CD8-positive, alpha-beta memory T cell (primary cell): ENCODE results near the gene KCND1. TPM values are rescaled to one million over a fixed set of nuclear protein-coding genes. Genes with fewer than 3 reads are reported as not detected.

ENCODE experiments used
- CTCF ChIA-PET: fragments of 350-600 bp; sonication (Branson Sonifier 250); formaldehyde crosslinking; loops from one replicate; lab custom pipeline; 2021; ENCODE audit warnings: antibody characterized with exemption; lab: Charles Lee
- POLR2A ChIA-PET: fragments of 350-600 bp; sonication (Branson Sonifier 250); formaldehyde crosslinking; loops from one replicate; lab custom pipeline; 2021; ENCODE audit warnings: antibody characterized with exemption; lab: Charles Lee
- DNase-seq, 5 donors: peaks; one replicate each; pipeline versions ENCODE4 v3.0.0 to v3.0.0-alpha.2; 2020 to 2022; ENCODE audit warnings: mixed read lengths in 1 of 5
- H3K27ac ChIP-seq: one replicate; pipeline ENCODE4 v1.7.0; 2013; ENCODE audit warnings: low read depth, mild to moderate bottlenecking, low read length, moderate library complexity
- H3K27me3 ChIP-seq: 2 replicates; pipeline ENCODE4 v1.7.0; 2013; ENCODE audit warnings: low read length, mild to moderate bottlenecking; ENCODE audit not compliant: insufficient read depth, poor library complexity, severe bottlenecking
- H3K36me3 ChIP-seq: 2 replicates; pipeline ENCODE4 v1.7.0; 2013; ENCODE audit warnings: mild to moderate bottlenecking, low read length, moderate library complexity; ENCODE audit not compliant: insufficient read depth
- H3K4me1 ChIP-seq: 2 replicates; pipeline ENCODE4 v1.7.0; 2013; ENCODE audit warnings: mild to moderate bottlenecking, low read length, moderate library complexity; ENCODE audit not compliant: insufficient read depth
- H3K4me3 ChIP-seq: 2 replicates; pipeline ENCODE4 v1.7.0; 2013; ENCODE audit warnings: mild to moderate bottlenecking, low read length
- H3K9me3 ChIP-seq: 2 replicates; pipeline ENCODE4 v1.7.0; 2013; ENCODE audit warnings: mild to moderate bottlenecking, low read length
- H3K27ac Mint-ChIP-seq, 8 donors: one replicate each; pipeline ENCODE4 v1.8.0; 2020 to 2021; ENCODE audit warnings: mixed read lengths in 8 of 8, mild to moderate bottlenecking in 6 of 8, inconsistent platforms in 3 of 8, moderate library complexity in 3 of 8
- H3K27me3 Mint-ChIP-seq, 2 donors: one replicate each; pipeline ENCODE4 v1.8.0; 2020 to 2021; ENCODE audit warnings: mixed read lengths in 2 of 2, mild to moderate bottlenecking in 1 of 2, moderate library complexity in 1 of 2
- H3K36me3 Mint-ChIP-seq, 3 donors: one replicate each; pipeline ENCODE4 v1.8.0; 2020 to 2021; ENCODE audit warnings: mixed read lengths in 3 of 3, inconsistent platforms in 1 of 3, mild to moderate bottlenecking in 1 of 3
- H3K4me1 Mint-ChIP-seq, 3 donors: one replicate each; pipeline ENCODE4 v1.8.0; 2020 to 2021; ENCODE audit warnings: mixed read lengths in 3 of 3, inconsistent platforms in 1 of 3, mild to moderate bottlenecking in 1 of 3
- H3K4me3 Mint-ChIP-seq, 7 donors: one replicate each; pipeline ENCODE4 v1.8.0; 2020 to 2021; ENCODE audit warnings: mixed read lengths in 7 of 7, mild to moderate bottlenecking in 6 of 7, moderate library complexity in 4 of 7, inconsistent platforms in 2 of 7
- H3K9me3 Mint-ChIP-seq, 5 donors: one replicate each; pipeline ENCODE4 v1.8.0; 2020 to 2022; ENCODE audit warnings: mixed read lengths in 5 of 5, mild to moderate bottlenecking in 3 of 5, moderate library complexity in 2 of 5, inconsistent platforms in 1 of 5
- polyA plus RNA-seq: library from polyadenylated mRNA; unstranded; fragments of 300-500 nt; fragmentation: Illumina TruSeq; gene quantifications from one replicate; pipeline ENCODE4 v1.2.3, GENCODE V29; 2021
- total RNA-seq, 2 experiments: library from RNA; stranded (reverse); gene quantifications; one replicate each; pipeline ENCODE4 v1.2.3, GENCODE V29; 2021

Gene KCND1
- total and polyA plus RNA-seq, 3 experiments from 2014 or later: 0.06 to 1.1 (median 0.72) TPM

DNA sequence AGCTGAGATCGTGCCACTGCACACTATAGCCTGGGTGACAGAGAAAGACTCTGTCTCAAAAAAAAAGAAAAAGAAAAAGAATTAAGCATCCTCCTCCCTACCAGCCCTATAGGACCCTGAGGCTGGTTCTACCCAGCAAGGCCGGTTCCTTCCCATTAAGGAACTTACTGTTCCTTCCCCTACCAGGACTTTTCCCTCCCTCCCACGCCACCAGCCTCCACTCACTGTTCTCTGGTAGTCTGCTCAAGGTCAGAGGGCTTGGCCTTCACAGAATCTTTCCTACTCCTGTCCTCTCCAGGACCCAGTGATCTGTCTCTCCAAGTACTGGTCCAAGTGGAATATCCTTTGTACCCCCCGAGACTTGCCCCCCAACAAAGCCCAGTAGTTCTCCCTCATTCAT is 29.0 kb upstream of the KCND1 start:
- peaks cover 0 to 14% of the 10 kb centered on the region in 2 donors for H3K27me3 Mint-ChIP-seq
- H3K4me3 Mint-ChIP-seq: peak overlapping the region; percentile 23 to 98 (median 94)
- Histone ChIP-seq H3K4me1 (peaks cover 15% of the 10 kb centered on the region), H3K27me3 (no peaks in the 10 kb centered on the region), H3K36me3 (peaks cover 15% of the 10 kb centered on the region), H3K9me3 (no peaks in the 10 kb centered on the region), H3K27ac (no peak overlapping the region), H3K4me3 (peak overlapping the region; percentile 82)
- no peaks in the 10 kb centered on the region for H3K9me3 Mint-ChIP-seq
- ChIA-PET POLR2A (no interaction called here), CTCF (no interaction called here)
- peak overlapping the region in 4 of 8 donors; percentile 83 to 99 (median 98) for H3K27ac Mint-ChIP-seq
- peaks cover 31 to 47% (median 32%) of the 10 kb centered on the region in 3 donors for H3K4me1 Mint-ChIP-seq
- DNase-seq: no peak
- peaks cover 5 to 42% (median 6%) of the 10 kb centered on the region in 3 donors for H3K36me3 Mint-ChIP-seq

DNA sequence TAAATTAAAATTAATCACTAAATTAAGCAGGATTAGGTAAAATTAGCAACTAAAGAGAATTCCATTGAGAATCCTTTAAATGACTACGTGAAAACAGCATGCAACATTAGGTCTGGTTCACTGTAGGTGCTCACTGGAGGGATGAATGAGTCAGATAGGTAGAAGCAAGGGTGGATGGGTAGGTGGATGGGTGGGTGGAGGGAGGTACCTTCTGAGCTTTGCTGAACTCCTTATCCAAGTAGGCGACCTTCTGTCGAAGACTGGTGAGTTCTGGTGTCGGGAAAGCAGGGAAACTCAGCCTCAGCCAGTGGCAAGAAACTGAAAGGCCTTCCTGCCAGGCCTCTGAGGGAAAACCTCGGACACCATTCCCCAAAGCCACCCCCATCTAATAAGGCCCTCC is 27.4 kb upstream of the KCND1 start:
- POLR2A ChIA-PET: interaction anchor here (0.6 kb wide), 1 partner anchor 112 kb away, joined by 4 read pairs; no protein-coding TSS in a partner anchor
- Mint-ChIP-seq H3K4me3 (no peak overlapping the region), H3K36me3 (peaks cover 5 to 52% (median 6%) of the 10 kb centered on the region in 3 donors), H3K9me3 (peaks cover 0 to 4% (median 0%) of the 10 kb centered on the region in 5 donors), H3K27me3 (peaks cover 0 to 16% of the 10 kb centered on the region in 2 donors), H3K27ac (peak overlapping the region in 1 of 8 donors; percentile 32), H3K4me1 (peaks cover 31 to 51% (median 32%) of the 10 kb centered on the region in 3 donors)
- CTCF ChIA-PET: no interaction called here
- Histone ChIP-seq H3K36me3 (peaks cover 22% of the 10 kb centered on the region), H3K27ac (no peak overlapping the region), H3K9me3 (no peaks in the 10 kb centered on the region), H3K27me3 (no peaks in the 10 kb centered on the region), H3K4me1 (peaks cover 15% of the 10 kb centered on the region), H3K4me3 (no peak overlapping the region)
- no peak for DNase-seq

DNA sequence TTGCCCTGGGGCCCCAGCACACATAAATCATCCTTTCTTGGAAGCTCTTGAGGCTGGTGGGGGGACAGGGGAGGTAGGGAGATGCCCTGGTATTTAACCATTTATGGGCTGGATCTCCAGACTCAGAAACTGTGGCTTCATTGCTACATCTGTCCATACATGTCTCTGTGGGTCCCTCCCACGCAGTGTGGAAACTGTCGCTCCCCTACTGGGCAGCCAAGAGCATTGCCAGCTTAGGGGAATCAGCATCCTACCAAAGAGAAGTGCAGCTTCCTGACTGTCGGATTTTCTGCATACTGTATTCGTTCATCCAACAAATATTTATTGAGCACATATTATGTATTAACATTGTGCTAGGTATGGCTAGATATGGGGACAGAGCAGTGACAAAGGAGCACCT is 26.7 kb upstream of the KCND1 start:
- ChIA-PET CTCF (no interaction called here), POLR2A (no interaction called here)
- Histone ChIP-seq H3K36me3 (peaks cover 22% of the 10 kb centered on the region), H3K27ac (no peak overlapping the region), H3K27me3 (no peaks in the 10 kb centered on the region), H3K4me3 (no peak overlapping the region), H3K9me3 (no peaks in the 10 kb centered on the region), H3K4me1 (peaks cover 15% of the 10 kb centered on the region)
- Mint-ChIP-seq H3K9me3 (peaks cover 0 to 4% (median 0%) of the 10 kb centered on the region in 5 donors), H3K27ac (peak overlapping the region in 1 of 8 donors; percentile 77), H3K27me3 (peaks cover 0 to 16% of the 10 kb centered on the region in 2 donors), H3K36me3 (peaks cover 5 to 58% (median 6%) of the 10 kb centered on the region in 3 donors), H3K4me3 (peak overlapping the region in 2 of 7 donors; percentile 51 to 82), H3K4me1 (peaks cover 28 to 47% (median 29%) of the 10 kb centered on the region in 3 donors)
- DNase-seq: no peak

DNA sequence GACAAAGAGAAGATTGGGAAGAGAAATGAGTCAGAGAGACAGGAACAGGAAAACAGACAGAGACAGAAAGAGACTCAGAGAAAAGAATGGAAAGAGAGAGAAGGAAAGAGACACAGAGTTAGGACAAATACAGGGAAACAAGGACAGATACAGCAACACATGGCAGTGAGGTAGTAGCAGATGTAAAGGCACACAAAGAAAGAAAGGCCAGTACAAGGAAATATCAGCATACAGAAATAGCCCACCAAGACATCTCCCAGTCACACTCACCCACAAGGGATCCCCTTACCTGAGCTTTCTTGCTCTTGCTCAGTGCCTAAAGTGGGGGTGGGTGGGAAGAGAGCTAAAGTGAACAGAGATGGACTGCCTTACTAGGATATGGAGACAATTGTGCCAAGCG is 26.2 kb upstream of the KCND1 start:
- Histone ChIP-seq H3K36me3 (peaks cover 22% of the 10 kb centered on the region), H3K4me3 (no peak overlapping the region), H3K4me1 (peaks cover 15% of the 10 kb centered on the region), H3K9me3 (no peaks in the 10 kb centered on the region), H3K27me3 (no peaks in the 10 kb centered on the region), H3K27ac (no peak overlapping the region)
- H3K27ac Mint-ChIP-seq: peak overlapping the region in 2 of 8 donors; percentile 41 to 68
- H3K4me3 Mint-ChIP-seq: peak overlapping the region in 2 of 7 donors; percentile 10 to 40
- ChIA-PET POLR2A (no interaction called here), CTCF (no interaction called here)
- peaks cover 0 to 4% (median 0%) of the 10 kb centered on the region in 5 donors for H3K9me3 Mint-ChIP-seq
- peaks cover 5 to 63% (median 6%) of the 10 kb centered on the region in 3 donors for H3K36me3 Mint-ChIP-seq
- H3K27me3 Mint-ChIP-seq: peaks cover 0 to 16% of the 10 kb centered on the region in 2 donors
- peaks cover 28 to 47% (median 29%) of the 10 kb centered on the region in 3 donors for H3K4me1 Mint-ChIP-seq
- DNase-seq: no peak

DNA sequence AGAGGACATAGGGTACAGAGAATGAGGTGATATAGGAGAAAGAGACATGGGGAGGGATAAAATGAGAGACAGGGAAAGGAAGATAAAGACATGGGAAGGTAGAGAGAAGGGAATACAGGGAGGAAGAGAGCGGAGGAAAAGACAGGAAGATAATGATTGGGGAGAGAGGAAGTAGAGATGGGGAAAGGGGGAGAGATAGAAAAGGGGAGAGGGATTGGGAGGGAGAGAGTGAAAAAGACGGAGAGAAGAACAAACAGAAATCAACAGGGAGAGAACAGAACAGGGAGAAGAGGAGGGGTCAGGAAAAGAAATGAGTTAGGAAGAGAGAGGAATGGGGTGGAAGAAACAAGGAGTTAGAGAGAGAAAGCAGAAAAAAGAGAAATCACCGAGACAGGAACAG is 25.8 kb upstream of the KCND1 start:
- Mint-ChIP-seq H3K4me3 (peak overlapping the region in 1 of 7 donors; percentile 40), H3K27ac (peak overlapping the region in 2 of 8 donors; percentile 41 to 87), H3K9me3 (peaks cover 0 to 4% (median 0%) of the 10 kb centered on the region in 5 donors), H3K4me1 (peaks cover 26 to 47% (median 29%) of the 10 kb centered on the region in 3 donors), H3K27me3 (peaks cover 0 to 16% of the 10 kb centered on the region in 2 donors), H3K36me3 (peaks cover 5 to 67% (median 6%) of the 10 kb centered on the region in 3 donors)
- no peak overlapping the region for H3K27ac ChIP-seq
- no peak overlapping the region for H3K4me3 ChIP-seq
- DNase-seq: no peak
- H3K27me3 ChIP-seq: no peaks in the 10 kb centered on the region
- ChIA-PET CTCF (no interaction called here), POLR2A (no interaction called here)
- peaks cover 15% of the 10 kb centered on the region for H3K4me1 ChIP-seq
- peaks cover 22% of the 10 kb centered on the region for H3K36me3 ChIP-seq
- no peaks in the 10 kb centered on the region for H3K9me3 ChIP-seq

DNA sequence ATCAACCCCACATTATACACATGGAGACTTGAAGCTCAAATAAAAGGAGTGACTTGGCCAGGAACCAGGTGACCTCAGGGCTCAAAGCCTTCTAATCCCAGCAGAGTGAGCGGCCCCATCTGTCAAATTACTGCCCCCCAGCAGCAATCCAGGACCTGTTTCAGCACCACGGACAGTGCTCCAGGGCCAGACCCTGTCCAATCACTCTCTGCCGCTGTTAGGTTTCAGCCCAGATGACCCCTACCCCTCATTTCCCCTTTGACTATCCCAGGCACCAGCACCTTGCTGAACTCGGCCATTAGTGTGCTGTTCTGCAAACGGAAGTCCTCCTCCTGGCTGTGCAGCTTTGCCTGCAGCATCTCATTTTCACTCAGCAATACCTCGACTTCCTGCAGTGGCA is 25.3 kb upstream of the KCND1 start:
- Mint-ChIP-seq H3K27me3 (peaks cover 0 to 16% of the 10 kb centered on the region in 2 donors), H3K4me3 (peak overlapping the region in 1 of 7 donors; percentile 30), H3K27ac (peak overlapping the region in 2 of 8 donors; percentile 40 to 87), H3K9me3 (peaks cover 0 to 4% (median 0%) of the 10 kb centered on the region in 5 donors), H3K36me3 (peaks cover 5 to 69% (median 6%) of the 10 kb centered on the region in 3 donors), H3K4me1 (peaks cover 26 to 47% (median 29%) of the 10 kb centered on the region in 3 donors)
- Histone ChIP-seq H3K27me3 (no peaks in the 10 kb centered on the region), H3K4me3 (no peak overlapping the region), H3K36me3 (peaks cover 22% of the 10 kb centered on the region), H3K4me1 (peaks cover 15% of the 10 kb centered on the region), H3K9me3 (no peaks in the 10 kb centered on the region), H3K27ac (no peak overlapping the region)
- CTCF ChIA-PET: interaction anchor here (1.0 kb wide), 1 partner anchor 25 kb away, joined by 4 read pairs; the partner anchor contains the start of gene KCND1
- DNase-seq: no peak
- POLR2A ChIA-PET: no interaction called here

DNA sequence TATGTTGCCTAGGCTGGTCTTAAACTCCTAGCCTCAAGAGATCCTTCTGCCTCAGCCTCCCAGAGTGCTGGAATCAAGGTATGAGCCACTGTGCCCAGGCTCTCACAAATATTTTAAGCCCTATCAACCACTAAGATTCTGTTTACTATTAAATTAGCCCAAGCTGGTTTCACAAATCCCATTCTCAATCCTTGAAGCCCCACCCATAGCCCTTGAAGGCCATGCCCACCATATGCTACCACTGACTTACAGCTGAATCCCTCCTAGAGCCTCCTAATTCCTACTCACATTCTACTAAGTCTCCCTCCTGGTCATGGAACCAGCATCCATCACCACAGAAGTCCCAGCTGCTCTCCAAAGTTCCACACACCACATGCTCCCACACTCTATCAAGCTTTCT is 20.7 kb upstream of the KCND1 start:
- Histone ChIP-seq H3K9me3 (no peaks in the 10 kb centered on the region), H3K27ac (no peak overlapping the region), H3K4me1 (no peaks in the 10 kb centered on the region), H3K4me3 (no peak overlapping the region), H3K36me3 (peaks cover 10% of the 10 kb centered on the region), H3K27me3 (no peaks in the 10 kb centered on the region)
- H3K9me3 Mint-ChIP-seq: peaks cover 0 to 4% (median 0%) of the 10 kb centered on the region in 5 donors
- H3K27ac Mint-ChIP-seq: no peak overlapping the region
- peaks cover 0 to 11% of the 10 kb centered on the region in 2 donors for H3K27me3 Mint-ChIP-seq
- H3K4me3 Mint-ChIP-seq: no peak overlapping the region
- H3K4me1 Mint-ChIP-seq: peaks cover 0 to 12% (median 2%) of the 10 kb centered on the region in 3 donors
- ChIA-PET POLR2A (interaction anchor here (1.7 kb wide), 1 partner anchor 10 kb away, joined by 3 read pairs; the partner anchor contains the start of gene GRIPAP1), CTCF (no interaction called here)
- H3K36me3 Mint-ChIP-seq: peaks cover 0 to 80% (median 2%) of the 10 kb centered on the region in 3 donors
- DNase-seq: no peak

DNA sequence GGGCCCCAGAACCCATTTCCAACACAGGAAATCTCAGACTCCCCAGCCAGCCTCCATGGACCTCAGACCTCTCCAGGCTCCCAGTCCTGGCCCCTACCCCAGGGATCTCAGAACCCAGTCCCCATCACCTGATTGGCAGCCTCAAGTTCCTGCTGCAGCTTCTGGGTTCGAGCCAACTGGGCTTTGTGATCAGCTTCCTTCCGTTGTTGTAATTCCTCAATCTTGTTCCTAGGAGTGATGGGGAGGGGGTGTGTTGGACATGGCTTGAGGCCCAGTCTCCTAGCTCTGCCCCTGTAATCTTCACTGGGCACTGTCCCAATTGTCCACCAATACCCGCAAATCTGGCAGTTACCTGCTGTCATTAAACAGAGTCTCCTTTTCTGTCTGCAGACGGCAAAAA is 17.8 kb upstream of the KCND1 start:
- POLR2A ChIA-PET: no interaction called here
- Histone ChIP-seq H3K27me3 (no peaks in the 10 kb centered on the region), H3K36me3 (peaks cover under 1% of the 10 kb centered on the region), H3K27ac (no peak overlapping the region), H3K4me3 (no peak overlapping the region), H3K4me1 (no peaks in the 10 kb centered on the region), H3K9me3 (no peaks in the 10 kb centered on the region)
- Mint-ChIP-seq H3K4me1 (no peaks in the 10 kb centered on the region), H3K9me3 (no peaks in the 10 kb centered on the region), H3K27me3 (peaks cover 0 to 5% of the 10 kb centered on the region in 2 donors), H3K4me3 (no peak overlapping the region), H3K27ac (peak overlapping the region in 1 of 8 donors; percentile 36), H3K36me3 (peaks cover 0 to 64% (median 4%) of the 10 kb centered on the region in 3 donors)
- no peak for DNase-seq
- CTCF ChIA-PET: no interaction called here
